Globus pallidus (tissue), 1 donor: ENCODE measurements around the gene PSMB2.

Experiments used
- DNase-seq: peaks from one replicate; pipeline ENCODE4 v3.0.0-alpha.2; 2015; ENCODE audit warnings: low spot score

Gene PSMB2

DNA sequence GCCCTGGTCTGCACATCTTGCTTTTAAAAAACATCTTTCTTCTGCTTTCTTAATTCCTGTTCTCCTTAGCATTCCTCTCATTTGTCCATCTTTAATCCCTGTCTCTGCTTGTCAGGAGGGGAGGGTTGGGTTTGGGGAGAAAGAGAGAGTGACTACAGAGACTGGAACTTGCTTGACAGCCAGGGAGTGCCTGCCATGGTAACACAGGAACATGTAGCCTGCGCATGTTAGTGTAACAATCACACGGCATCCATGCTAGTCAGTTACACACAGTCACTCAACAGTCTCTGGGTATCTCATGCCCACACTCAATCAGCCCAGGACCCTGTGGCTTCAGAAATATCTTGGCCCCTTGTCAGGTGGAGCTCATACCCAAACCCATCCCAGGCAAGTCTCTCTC is 69.0 kb downstream of the PSMB2 start:
- DNase-seq = no peak

DNA sequence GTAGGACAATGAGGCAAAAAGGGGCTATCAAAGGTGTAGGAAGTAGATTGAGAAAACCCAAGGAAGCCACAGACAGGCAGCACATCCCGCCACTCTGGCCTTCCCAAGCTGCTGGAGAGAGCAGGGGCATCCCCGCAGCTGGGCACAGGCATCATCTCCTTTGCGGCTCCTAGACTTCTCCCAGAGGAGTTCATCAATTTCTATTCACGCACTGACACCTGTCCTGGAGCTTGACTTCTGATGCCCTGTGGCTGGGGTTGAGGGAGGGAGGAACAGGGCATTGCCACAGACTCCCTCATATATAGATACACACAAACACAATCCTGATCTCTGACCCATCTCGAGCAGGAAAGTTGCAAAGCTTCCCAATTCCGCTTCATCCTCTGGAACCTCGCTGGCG is 70.1 kb downstream of the PSMB2 start:
- DNase-seq = no peak

DNA sequence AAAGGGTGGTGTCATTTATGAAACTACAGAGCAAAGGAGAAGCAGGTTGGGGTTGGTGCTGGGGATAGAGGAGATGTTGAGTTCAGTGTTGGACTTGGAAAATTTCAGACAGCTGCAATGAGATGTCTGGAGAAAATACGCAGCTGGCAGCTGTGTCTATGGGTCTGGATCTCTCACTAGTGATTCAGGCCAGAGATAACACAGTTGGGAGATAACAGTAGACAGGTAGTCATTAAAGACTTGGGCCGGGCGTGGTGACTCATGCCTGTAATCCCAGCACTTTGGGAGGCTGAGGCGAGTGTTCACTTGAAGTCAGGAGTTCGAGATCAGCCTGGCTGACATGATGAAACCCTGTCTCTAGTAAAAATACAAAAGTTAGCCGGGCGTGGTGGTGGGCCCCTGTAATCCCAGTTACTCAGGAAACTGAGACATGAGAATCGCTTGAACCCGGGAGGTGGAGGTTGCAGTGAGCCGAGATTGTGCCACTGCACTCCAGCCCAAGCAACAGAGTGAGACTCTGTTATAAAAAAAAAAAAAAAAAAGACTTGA is 70.7 kb downstream of the PSMB2 start:
- no peak for DNase-seq

DNA sequence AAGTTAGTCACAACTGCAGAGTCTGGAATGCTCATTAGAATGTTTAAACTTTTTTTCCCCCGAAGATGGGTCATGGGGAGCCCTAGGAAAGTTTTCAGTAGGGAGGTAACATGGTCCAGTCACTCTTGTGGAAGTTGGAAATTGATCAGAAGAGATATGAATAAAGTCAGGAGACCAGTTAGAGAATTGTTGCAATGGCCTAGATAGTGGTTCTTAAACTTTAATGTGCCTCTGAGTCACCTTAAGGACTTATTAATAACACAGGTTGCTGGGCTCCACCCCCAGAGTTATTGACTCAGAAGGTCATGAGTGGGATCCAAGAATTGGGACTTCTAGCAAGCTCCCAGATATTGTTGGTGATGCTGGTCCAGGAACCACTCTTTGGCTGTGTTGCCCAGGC is 71.4 kb downstream of the PSMB2 start:
- no peak for DNase-seq

DNA sequence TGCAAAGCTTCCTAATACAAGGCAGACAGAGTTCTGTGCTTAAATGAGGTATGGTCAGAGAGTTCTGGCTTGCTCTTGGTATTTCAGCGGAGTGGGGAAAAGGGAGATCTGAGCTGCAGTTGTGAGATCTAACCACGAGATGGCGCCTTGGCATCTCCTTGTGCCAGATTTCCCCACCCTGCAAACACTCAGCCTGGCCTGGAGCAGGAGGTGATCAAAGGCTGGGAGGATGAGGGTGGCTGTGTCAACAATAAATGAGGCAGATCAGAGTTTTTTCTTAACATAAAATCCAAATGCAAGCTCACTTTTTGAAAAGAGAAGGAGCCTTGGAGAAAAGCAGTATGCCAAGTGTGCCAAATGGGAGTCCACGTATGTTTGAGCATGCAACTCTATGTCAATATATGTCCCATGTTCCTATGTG is 72.3 kb downstream of the PSMB2 start:
- peak; percentile 71 for DNase-seq

DNA sequence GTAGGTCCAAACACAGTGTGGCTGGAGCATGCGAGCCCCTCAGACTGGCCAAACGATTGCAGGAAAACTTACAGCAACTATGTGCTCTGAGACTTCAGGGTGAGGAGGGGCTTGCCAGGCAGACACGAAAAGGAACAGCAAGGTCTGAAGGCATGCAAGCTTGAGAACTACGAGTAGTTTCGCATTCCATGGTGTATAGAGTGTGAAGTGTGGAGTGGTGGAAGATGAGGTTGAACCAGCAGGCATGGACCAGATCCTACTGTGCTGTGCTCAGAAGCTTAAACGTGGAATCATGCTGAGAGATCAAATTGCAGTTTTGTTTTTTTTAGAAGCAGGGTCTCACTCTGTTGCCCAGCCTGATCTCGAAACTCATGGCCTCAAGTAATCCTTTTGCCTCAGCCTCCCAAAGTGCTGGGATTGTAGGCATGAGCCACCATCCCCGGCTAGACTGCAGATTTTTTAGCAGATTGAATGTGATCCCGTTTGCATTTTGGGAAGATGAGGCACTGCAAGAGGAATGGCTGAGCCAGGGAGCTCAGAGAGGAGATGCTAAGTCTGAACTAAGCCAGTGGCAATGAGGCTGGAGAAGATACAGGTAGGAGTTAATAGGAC is 73.3 kb downstream of the PSMB2 start:
- DNase-seq = no peak

DNA sequence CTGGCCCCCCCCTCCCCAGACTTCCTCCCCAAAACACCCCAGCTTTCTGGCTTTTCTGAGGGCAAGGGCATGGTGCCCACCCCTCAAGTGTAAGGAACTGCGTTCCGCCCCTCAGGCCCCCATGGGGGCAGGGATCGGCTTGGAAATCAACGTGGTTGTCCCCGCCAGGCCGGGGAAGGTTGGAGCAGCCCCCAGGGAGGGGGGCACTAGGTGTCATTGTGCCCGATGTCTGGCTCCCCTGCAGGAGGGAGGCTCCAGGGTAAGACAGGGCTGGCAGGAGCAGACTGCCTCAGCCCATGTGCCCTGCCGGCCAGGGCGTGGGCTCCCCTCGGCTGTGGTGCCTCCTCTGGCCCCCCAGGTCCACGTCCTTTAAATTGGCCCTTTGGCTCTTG is 75.6 kb downstream of the PSMB2 start:
- no peak for DNase-seq

DNA sequence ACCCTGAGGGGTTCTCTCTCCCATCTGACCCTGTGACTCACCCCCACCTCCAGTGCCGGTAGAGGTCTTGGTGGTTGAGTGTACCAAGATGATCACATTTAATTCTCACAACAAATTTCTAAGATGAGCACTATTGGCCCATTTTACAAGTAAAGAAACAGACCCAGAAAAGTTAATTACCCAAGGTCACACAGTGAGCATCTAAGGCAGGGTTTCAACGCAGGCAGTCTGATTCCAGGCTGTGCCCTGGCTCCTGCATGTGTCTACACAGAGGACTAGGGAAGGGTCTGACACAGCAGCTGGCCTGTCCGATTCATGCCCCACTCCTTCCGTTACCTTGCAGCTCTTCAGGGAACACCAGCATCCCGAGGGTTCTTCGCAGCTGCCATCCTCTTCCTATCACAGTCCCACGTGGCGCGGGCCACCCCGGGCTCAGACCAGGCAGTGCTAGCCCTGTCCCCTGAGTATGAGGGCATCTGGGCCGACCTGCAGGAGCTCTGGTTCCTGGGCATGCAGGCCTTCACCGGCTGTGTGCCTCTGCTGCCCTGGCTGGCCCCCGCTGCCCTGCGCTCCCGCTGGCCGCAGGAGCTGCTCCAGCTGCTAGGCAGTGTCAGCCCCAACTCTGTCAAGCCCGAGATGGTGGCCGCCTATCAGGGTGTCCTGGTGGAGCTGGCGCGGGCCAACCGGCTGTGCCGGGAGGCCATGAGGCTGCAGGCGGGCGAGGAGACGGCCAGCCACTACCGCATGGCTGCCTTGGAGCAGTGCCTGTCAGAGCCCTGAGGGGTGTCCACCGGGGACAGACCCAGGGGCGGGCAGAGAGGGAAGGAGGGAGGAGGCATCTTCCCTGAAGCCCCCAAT is 76.2 kb downstream of the PSMB2 start:
- no peak for DNase-seq

DNA sequence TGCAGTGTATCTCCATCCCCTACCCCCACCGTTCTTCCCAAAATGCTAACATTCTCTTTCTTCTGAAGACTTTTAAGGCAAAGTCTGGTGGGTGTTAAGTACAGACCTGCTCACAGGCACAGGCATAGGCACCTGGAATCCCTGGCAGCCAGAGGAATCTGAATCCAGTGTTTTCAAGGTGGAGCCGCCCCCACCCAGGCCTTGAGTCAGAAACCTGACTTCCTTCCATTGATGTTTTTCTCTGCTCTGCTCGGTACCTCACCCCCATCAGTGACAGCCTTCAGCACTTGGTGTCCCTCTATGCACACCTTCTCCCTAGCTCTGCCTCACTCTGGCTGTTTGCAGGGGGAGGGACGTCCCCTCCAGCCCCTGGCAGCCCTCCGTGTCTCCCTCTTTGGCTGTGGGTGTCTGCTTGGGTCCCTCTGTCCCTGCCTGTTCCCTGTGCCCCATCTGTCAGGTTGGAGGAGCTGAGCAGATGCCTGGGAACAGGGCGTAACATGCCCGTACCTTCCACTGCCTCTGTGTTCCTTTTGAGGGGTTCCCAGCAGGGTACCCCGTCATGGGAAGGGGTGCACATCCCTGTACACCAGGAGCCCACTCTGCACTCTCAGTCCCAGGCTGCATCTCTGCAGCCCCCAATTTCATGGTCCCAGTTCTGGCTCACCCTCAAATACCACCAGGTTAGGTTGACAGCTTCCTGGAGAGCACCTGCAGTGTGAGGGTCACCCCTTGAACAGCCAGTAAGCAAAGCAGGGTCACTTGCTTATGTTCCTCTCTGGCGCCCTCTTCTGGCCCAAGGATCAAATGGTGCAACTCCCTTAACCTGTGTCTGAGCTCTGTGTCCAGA is 77.1 kb downstream of the PSMB2 start:
- DNase-seq = peak; percentile 51

DNA sequence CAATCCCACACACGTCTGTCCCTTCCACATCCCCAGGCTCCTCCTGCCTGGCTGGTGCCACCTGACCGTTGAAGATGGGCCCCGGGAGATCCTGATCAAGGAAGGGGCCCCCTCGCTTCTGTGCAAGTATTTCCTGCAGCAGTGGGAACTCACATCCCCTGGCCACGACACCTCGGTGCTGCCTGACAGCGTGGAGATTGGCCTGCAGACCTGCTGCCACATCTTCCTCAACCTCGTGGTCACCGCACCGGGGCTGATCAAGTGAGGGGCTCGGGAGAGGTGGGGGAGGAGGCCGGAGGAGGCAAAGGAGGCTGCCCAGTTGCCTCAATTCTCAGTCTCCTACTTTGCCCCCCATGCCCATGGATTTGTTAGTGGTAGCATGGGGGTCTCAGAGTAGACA is 78.2 kb downstream of the PSMB2 start:
- no peak for DNase-seq

DNA sequence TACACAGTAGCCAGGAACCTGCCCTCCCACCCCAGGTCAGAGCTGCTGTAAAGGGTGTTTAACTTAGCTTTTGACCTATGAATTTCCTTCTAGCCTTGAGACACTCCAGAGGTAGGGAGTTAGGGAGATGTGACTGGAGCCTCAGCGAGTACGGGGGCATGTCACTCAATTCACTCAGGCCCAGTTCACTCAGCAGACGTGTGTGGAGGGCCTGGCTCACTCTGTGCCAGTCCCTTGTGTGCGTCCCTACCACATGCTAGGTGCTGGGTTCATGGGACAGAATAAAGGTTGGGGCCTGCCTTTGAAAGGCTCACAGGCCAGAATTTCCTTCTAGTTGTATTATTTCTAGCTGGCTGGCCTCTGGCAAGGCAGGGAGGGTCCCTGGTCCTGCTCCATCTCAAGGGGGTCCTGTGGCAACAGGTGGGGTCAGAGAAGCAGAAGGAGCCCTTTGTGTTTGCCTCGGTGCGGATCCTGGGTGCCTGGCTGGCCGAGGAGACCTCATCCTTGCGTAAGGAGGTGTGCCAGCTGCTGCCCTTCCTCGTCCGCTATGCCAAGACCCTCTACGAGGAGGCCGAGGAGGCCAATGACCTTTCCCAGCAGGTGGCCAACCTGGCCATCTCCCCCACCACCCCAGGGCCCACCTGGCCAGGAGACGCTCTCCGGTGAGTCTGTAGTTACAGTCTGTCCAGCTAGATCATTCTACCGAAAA is 79.2 kb downstream of the PSMB2 start:
- no peak for DNase-seq

DNA sequence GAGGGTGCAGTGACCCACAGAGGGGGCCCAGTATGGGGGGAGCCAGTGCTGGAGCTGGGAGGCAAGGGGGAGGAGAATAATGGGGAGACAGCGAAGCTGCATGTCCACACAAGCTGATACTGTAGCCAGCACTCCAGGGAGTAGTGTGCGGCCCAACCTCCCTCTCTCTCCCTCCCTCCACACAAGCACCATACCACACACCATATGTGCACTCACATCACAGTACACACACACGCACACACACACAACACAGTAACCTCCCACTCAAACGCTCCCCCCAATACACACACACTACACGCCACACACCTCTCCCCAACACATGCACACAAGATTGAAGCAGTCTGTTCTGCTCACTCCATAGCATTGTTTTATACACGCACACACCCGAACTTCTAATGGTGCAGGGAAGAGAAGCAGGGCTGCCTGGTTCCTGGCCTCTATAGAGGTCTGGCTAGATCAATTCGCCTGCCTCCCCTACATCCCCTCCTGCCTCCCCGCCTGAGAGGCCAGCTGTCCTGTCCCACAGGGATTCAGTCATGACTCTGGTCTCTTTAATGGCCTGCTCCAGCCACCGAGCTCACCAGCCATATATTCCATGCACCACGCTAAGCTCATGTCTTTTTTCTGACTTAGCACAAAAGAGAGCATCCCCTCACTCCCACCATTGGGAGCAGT is 79.9 kb downstream of the PSMB2 start:
- DNase-seq = no peak

DNA sequence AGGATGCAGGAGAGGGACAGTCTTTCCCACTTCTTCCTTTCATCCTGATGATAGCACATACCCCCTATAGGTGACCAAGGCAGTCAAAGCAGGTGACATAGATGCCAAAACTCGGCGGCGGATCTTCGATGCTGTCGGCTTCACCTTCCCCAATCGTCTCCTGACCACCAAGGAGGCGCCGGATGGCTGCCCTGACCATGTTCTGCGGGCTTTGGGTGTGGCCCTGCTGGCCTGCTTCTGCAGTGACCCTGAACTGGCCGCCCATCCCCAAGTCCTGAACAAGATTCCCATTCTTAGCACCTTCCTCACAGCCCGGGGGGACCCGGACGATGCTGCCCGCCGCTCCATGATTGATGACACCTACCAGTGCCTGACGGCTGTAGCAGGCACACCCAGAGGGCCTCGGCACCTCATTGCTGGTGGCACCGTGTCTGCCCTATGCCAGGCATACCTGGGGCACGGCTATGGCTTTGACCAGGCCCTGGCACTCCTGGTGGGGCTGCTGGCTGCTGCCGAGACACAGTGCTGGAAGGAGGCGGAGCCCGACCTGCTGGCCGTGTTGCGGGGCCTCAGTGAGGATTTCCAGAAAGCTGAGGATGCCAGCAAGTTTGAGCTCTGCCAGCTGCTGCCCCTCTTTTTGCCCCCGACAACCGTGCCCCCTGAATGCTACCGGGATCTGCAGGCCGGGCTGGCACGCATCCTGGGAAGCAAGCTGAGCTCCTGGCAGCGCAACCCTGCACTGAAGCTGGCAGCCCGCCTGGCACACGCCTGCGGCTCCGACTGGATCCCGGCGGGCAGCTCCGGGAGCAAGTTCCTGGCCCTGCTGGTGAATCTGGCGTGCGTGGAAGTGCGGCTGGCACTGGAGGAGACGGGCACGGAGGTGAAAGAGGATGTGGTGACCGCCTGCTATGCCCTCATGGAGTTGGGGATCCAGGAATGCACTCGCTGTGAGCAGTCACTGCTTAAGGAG is 80.8 kb downstream of the PSMB2 start:
- peak; percentile 84 for DNase-seq

DNA sequence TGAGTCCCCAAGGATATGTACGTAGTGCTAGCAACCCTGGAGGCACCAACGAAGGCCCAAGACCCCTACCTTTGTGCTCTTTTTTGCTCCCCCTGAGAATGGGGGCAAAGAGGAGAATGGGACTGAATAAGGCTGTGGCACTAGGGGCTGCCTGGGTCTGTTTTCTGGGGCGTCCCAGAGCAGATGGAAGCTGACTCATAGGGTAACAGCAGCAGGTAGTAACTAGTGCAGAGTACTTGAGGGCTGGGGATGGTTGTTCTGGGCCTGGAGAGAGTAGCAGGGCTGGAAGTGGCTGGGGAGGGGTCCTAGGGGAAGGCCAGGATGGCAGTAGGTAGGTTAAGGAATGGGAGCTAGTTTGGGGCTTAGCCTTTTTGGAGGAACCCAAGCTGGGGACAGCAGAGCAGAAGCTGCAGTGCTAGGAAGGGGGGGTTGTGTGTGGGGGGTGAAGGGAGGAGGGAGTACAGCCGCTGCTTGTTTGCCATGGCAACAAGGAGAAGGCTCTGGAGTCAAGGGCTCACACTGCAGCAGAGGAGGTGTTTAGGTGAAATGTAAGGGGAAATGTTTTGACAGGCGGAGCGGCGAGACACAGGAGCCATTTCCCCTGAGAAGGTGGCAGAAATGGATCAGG is 81.9 kb downstream of the PSMB2 start:
- DNase-seq = no peak

DNA sequence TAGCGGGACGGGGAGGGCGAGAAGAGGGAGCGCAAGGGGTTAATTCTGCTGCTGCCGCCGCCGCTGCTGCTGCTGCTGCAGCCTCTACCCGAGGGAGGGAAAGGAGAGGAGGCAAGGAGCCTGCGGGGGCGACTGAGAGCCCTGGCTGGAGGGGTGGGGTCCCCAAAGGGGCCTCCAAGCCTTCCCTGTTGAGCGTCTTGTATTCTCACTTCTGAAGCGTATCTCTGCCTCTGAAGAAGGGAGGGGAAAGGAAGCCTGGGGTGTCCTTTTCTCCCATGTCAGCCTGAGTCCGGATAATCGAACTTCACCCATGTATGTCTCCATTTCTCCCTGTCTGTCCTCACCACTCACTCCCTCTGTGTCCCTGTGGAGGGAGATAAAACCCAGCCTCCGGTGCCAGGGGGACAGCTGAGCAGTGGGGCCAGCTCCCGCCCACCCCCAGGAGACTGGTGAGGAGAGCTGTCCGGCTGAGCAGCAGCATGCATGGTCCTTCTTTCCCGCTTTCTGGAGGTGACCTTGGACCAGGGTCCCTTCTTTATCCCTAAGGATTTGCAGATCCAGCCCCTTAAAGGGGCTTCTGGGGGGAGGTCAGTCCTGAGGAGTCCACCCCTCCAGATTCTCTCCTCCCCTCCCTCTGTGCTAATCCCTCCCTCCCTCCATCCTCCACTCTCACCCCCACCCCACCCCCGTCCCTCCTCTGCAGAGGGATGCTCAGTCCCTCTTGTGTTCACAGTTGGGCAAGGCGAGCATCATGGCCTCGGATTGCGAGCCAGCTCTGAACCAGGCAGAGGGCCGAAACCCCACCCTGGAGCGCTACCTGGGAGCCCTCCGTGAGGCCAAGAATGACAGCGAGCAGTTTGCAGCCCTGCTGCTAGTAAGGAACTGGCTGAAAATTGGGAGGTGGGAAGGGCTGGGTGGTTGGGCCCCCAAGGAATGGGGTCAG is 82.7 kb downstream of the PSMB2 start:
- no peak for DNase-seq

DNA sequence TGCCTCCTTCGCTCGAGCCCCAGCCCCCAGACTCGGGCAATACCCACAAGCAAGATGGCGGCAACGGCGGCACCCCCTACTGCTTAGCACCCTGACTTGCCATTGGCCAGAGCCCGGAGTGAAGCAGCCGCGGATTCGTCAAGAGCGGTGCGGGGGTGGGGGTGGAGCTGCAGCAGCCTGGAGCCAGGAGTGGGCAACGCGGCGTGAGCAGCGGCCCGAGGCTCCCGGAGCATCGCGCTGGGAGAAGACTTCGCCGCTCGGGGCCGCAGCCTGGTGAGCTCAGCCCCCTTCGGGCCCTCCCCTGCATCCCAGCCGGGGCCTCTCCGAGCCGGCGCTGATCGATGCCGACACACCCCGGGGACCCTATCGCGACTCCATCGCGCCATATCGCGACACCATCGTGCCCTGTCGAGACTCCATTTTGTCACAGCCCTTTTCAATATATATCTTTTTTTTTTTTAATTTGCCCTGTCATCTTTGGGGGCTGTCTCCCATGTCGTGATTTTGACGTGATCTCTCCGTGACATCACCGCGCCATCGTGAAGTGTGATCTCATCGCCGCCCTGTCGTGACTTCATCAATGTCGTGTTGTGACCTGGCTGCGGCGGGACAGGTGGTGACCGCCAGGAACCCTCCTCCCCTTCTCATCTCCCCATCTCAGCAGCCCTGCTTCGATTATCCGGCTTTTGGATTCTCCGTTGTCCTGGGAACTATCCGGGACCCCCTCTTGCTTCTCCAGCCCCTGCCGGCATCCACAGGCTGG is 83.5 kb downstream of the PSMB2 start, which contains the start of gene NCDN:
TSS of gene NCDN (plus strand) at position 189 of the 763 bp plus-strand sequence. CDS start at position 581, 392 bp downstream.
- DNase-seq = peak; percentile 96

DNA sequence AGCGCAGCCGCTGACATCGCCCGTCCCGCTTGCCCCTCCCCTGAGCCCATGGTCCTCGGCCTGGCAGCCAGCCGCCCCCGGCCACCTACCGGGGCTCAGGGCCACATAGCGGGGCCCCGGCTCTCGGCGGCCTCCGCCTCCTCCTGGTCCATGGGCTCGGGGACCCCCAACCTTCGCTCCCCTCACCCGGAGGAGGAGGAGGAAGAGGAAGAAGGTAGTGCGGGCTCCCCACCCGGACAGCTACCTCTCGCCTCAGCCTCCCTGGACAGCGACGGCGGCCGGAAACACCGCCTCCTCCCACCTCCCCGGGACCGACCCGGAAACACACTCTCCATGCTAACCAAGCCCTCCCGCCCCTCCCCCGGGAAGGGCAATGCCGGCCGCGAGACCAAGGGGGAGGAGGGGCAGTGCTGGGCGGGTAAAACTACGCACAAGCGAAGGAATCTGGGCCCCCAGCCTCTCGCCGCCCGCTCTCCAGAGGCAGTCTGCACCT is 84.2 kb downstream of the PSMB2 start, which contains the start of gene KIAA0319L:
TSS of gene KIAA0319L (minus strand) at position 286 of the 493 bp plus-strand sequence. CDS start 2,912 bp downstream, outside the sequence.
- DNase-seq = peak; percentile 90
